Endothelial cell of umbilical vein (primary cell): Measurements from ENCODE around the gene MARK2. TPM values are rescaled to one million over a fixed set of nuclear protein-coding genes. Genes with fewer than 3 reads are reported as not detected.

Experiments used
- BruUV-seq: library from RNA; stranded (reverse); fragments of 400-500 nt; replicated peaks from 2 replicates; lab custom pipeline; 2021; lab: Mats Ljungman, UMichigan
- CTCF ChIA-PET: fragments of 300-600, 350-600 bp; sonication (Branson Sonifier 250); formaldehyde crosslinking; loops from one replicate; lab custom pipeline; 2021; ENCODE audit warnings: antibody characterized with exemption, inconsistent platforms; lab: Charles Lee
- POLR2A ChIA-PET: fragments of 300-600, 350-600 bp; sonication (Branson Sonifier 250); formaldehyde crosslinking; loops from one replicate; lab custom pipeline; 2021; ENCODE audit warnings: antibody characterized with exemption, inconsistent platforms; lab: Charles Lee
- DNase-seq: peaks from one replicate; pipeline ENCODE4 v3.0.0-alpha.2; 2011; ENCODE audit warnings: low read depth, low spot score
- FAIRE-seq: peaks from 2 replicates; lab custom pipeline; 2011; peaks lifted over from hg19 to GRCh38; lab: Jason Lieb, UNC
- H2AFZ ChIP-seq: 2 replicates; pipeline ENCODE4 v1.6.0; 2012; ENCODE audit warnings: low read depth, low read length, control low read depth, inconsistent platforms
- H3K27ac ChIP-seq: 2 replicates; pipeline ENCODE4 v1.5.1; 2011; ENCODE audit warnings: low read depth, mild to moderate bottlenecking, control low read depth, low read length, moderate library complexity; ENCODE audit not compliant: insufficient read depth
- H3K27me3 ChIP-seq, 2 experiments: 2 replicates each; pipeline versions ENCODE4 v1.6.0 to v1.6.1; 2011; ENCODE audit warnings: low read length in 2 of 2, mixed read lengths in 1 of 2; ENCODE audit not compliant: control insufficient read depth in 2 of 2, insufficient read depth in 2 of 2
- H3K36me3 ChIP-seq, 2 experiments: 2 replicates in 1 of 2; 3 replicates in 1 of 2; pipeline ENCODE4 v1.5.1; 2011; ENCODE audit warnings: low read length in 2 of 2, mild to moderate bottlenecking in 1 of 2, moderate library complexity in 1 of 2; ENCODE audit not compliant: control insufficient read depth in 2 of 2, insufficient read depth in 2 of 2; ENCODE audit errors: extremely low read depth in 1 of 2
- H3K4me1 ChIP-seq: 3 replicates; pipeline ENCODE4 v1.5.1; 2011; ENCODE audit warnings: mild to moderate bottlenecking, low read length; ENCODE audit not compliant: control insufficient read depth, insufficient read depth; ENCODE audit errors: extremely low read depth
- H3K4me2 ChIP-seq: 2 replicates; pipeline ENCODE4 v1.6.1; 2011; ENCODE audit warnings: low read length, control low read depth, mixed read lengths; ENCODE audit not compliant: insufficient read depth
- H3K4me3 ChIP-seq, 3 experiments: fragments of 200-600 bp in 1 of 3; sonication (generic), shearing (Covaris generic) in 1 of 3; replicated peaks in 1 of 3; 2 replicates each; pipeline ENCODE4 v1.5.1; 2011 to 2016; ENCODE audit warnings: control low read depth in 3 of 3, low read length in 3 of 3, mild to moderate bottlenecking in 2 of 3, inconsistent platforms in 1 of 3, low read depth in 1 of 3, moderate library complexity in 1 of 3; ENCODE audit not compliant: insufficient read depth in 1 of 3
- H3K79me2 ChIP-seq: 2 replicates; pipeline ENCODE4 v1.6.0; 2012; ENCODE audit warnings: low read length, inconsistent platforms; ENCODE audit not compliant: control insufficient read depth, insufficient read depth
- H3K9ac ChIP-seq: replicated peaks from 2 replicates; pipeline ENCODE3; 2011; ENCODE audit warnings: low read length, control low read depth; ENCODE audit not compliant: insufficient read depth; ENCODE audit errors: extremely low read depth
- H3K9me1 ChIP-seq: replicated peaks from 3 replicates; pipeline ENCODE4 v1.6.0; 2011; ENCODE audit warnings: mild to moderate bottlenecking, low read length; ENCODE audit not compliant: control insufficient read depth, insufficient read depth; ENCODE audit errors: extremely low read depth
- H3K9me3 ChIP-seq: replicated peaks from 2 replicates; pipeline ENCODE4 v1.5.1; 2012; ENCODE audit warnings: low read length, inconsistent platforms; ENCODE audit not compliant: control insufficient read depth, insufficient read depth
- H4K20me1 ChIP-seq: replicated peaks from 2 replicates; pipeline ENCODE3; 2011; ENCODE audit warnings: mild to moderate bottlenecking, low read length; ENCODE audit not compliant: control insufficient read depth, insufficient read depth; ENCODE audit errors: extremely low read depth
- EZH2 ChIP-seq: IDR thresholded peaks from 2 replicates; pipeline ENCODE4 v1.6.1; 2012; ENCODE audit warnings: borderline replicate concordance, low read depth, mild to moderate bottlenecking, moderate library complexity, low read length, inconsistent platforms; ENCODE audit not compliant: severe bottlenecking
- FOS ChIP-seq: IDR thresholded peaks from 2 replicates; pipeline ENCODE4 v1.6.1; 2011; ENCODE audit warnings: mild to moderate bottlenecking, low read length, moderate library complexity, borderline replicate concordance; ENCODE audit not compliant: insufficient read depth
- GATA2 ChIP-seq: IDR thresholded peaks from 2 replicates; pipeline ENCODE4 v1.7.0; 2011; ENCODE audit warnings: low read depth, mild to moderate bottlenecking, moderate library complexity, mixed read lengths, low read length; ENCODE audit not compliant: insufficient read length, insufficient read depth
- JUN ChIP-seq: IDR thresholded peaks from 2 replicates; pipeline ENCODE4 v1.6.1; 2011; ENCODE audit warnings: borderline replicate concordance, low read depth; ENCODE audit not compliant: insufficient read length, insufficient read depth
- MYC ChIP-seq: IDR thresholded peaks from one replicate; pipeline ENCODE4 v1.6.1; 2011; ENCODE audit warnings: mild to moderate bottlenecking, low read depth, low read length
- POLR2A ChIP-seq: IDR thresholded peaks from 2 replicates; pipeline ENCODE4 v1.6.1; 2012; ENCODE audit warnings: low read depth, mild to moderate bottlenecking, control low read depth, low read length
- POLR2AphosphoS5 ChIP-seq: IDR thresholded peaks from 2 replicates; pipeline ENCODE4 v1.6.1; 2012; ENCODE audit warnings: low read depth, mild to moderate bottlenecking, control low read depth, low read length, moderate library complexity; ENCODE audit not compliant: insufficient read depth
- dilution Hi-C: fragments of 300-500 bp; cut with MboI; formaldehyde crosslinking; loops from one replicate; pipeline ENCODE4 v1.15.0; 2019; ENCODE audit warnings: low sequenced_read_pairs; ENCODE audit not compliant: extremely low pct_ligation_motif_present
- intact Hi-C: fragments of 100-400 bp; cut with micrococcal nuclease; formaldehyde crosslinking; loops from one replicate; pipeline ENCODE4 v1.10.0; 2022
- polyA plus RNA-seq, 4 experiments: library from polyadenylated mRNA; depleted of rRNA in 3 of 4; stranded (reverse) in 3 of 4; unstranded in 1 of 4; fragments of >200 nt; gene quantifications; 2 replicates each; pipeline versions ENCODE4 v1.2.1 to v1.2.3, GENCODE V29; 2011 to 2012; ENCODE audit warnings: missing spikeins in 1 of 4
- total RNA-seq: library from RNA; stranded (reverse); gene quantifications from 2 replicates; pipeline ENCODE4 v1.2.3, GENCODE V29; 2021
- TF ChIP-seq, protein P1 (sequence below): IDR thresholded peaks from 2 replicates; pipeline ENCODE4 v1.6.1; 2011; ENCODE audit not compliant: insufficient read depth, insufficient read length
- TF ChIP-seq, protein P2 (sequence below), 2 donors: IDR thresholded peaks; 1 replicate in 1 of 2; 2 replicates in 1 of 2; pipeline ENCODE4 v1.5.1; 2011; ENCODE audit warnings: low read length in 2 of 2, mild to moderate bottlenecking in 2 of 2, moderate library complexity in 2 of 2, control low read depth in 1 of 2, inconsistent platforms in 1 of 2, low read depth in 1 of 2; ENCODE audit not compliant: insufficient read depth in 1 of 2; ENCODE audit errors: extremely low read depth in 1 of 2

The MARK2 gene
- total and polyA plus RNA-seq, 2 donors (not counting 3 experiments of a cell fraction or from before 2014, with no cell fraction given) = 16.6 to 34.7 TPM

DNA sequence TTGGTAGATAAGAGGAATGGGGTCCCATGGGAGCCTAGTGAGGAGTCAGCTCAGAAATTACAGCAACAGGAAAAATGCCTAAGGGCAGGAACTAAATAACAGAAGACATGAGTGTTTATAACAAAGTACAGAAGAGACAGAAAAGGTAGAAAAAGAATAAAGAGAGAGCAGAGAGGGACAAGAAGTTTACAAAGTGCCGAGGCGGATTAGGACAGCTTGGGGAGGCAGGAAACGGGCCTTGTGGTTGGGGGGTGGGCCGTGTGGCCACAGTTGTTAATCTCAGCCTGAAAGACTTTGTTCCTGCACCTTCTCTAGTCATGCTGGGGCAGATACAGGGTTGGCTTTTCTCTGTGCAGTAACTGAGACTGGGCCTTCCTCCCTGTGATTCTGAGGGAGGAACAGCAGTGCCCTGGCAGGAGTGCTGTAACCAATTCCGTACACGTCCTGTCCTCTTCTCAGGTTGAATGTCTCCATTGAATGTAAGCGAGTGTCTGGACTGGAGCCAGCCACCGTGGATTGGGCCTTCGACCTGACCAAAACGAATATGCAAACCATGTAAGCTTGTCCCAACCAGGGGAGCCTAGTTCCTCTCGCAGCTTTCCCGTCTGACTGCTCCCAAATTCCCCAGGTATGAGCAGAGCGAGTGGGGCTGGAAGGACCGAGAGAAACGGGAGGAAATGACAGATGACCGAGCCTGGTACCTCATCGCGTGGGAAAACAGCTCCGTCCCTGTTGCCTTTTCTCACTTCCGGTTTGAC, 113.0 kb downstream of the MARK2 start:
- no peaks in the 10 kb centered on the region for H3K9me1 ChIP-seq
- no peak overlapping the region for H2AFZ ChIP-seq
- FAIRE-seq (no peak), DNase-seq (no peak)
- no peaks in the 10 kb centered on the region for H4K20me1 ChIP-seq
- intact Hi-C loops (no loop called here), dilution Hi-C loops (no loop called here)
- no peaks in the 10 kb centered on the region for H3K79me2 ChIP-seq
- no peaks in the 10 kb centered on the region for H3K9me3 ChIP-seq
- no peak overlapping the region for H3K27ac ChIP-seq
- ChIA-PET CTCF (no interaction called here), POLR2A (no interaction called here)
- H3K4me3 ChIP-seq = no peak overlapping the region
- no peak overlapping the region for H3K4me2 ChIP-seq
- no TSS peak for BruUV-seq
- H3K9ac ChIP-seq = no peak overlapping the region
- peaks cover 7 to 37% of the 10 kb centered on the region in 2 experiments for H3K36me3 ChIP-seq
- H3K27me3 ChIP-seq = no peaks in the 10 kb centered on the region
- no peaks in the 10 kb centered on the region for H3K4me1 ChIP-seq
- TF ChIP-seq MYC = no peak
- TF ChIP-seq, protein P1, sequence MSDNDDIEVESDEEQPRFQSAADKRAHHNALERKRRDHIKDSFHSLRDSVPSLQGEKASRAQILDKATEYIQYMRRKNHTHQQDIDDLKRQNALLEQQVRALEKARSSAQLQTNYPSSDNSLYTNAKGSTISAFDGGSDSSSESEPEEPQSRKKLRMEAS = no peak
- TF ChIP-seq EZH2 = no peak
- no peak for TF ChIP-seq POLR2A
- TF ChIP-seq, protein P2, sequence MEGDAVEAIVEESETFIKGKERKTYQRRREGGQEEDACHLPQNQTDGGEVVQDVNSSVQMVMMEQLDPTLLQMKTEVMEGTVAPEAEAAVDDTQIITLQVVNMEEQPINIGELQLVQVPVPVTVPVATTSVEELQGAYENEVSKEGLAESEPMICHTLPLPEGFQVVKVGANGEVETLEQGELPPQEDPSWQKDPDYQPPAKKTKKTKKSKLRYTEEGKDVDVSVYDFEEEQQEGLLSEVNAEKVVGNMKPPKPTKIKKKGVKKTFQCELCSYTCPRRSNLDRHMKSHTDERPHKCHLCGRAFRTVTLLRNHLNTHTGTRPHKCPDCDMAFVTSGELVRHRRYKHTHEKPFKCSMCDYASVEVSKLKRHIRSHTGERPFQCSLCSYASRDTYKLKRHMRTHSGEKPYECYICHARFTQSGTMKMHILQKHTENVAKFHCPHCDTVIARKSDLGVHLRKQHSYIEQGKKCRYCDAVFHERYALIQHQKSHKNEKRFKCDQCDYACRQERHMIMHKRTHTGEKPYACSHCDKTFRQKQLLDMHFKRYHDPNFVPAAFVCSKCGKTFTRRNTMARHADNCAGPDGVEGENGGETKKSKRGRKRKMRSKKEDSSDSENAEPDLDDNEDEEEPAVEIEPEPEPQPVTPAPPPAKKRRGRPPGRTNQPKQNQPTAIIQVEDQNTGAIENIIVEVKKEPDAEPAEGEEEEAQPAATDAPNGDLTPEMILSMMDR (IDR thresholded peaks at IDR 0.05; ENCODE audit: extremely low read depth in 1 of 2, insufficient read depth in 1 of 2, low read depth in 1 of 2, low read length in 2 of 2) = no peak
- TF ChIP-seq FOS = no peak
- no peak for TF ChIP-seq GATA2
- no peak for TF ChIP-seq POLR2AphosphoS5
- TF ChIP-seq JUN = no peak
